HL-60/S4 (cell line): Measurements from ENCODE around the gene RRAS2.
"Not testable (repeated sequence)": the region's sequence is repeated elsewhere in the genome, so short reads cannot be mapped to it uniquely, and the experiment has no call there.

Experiments used
- in situ Hi-C: fragments of 300-500 bp; cut with MboI; formaldehyde crosslinking; loops from 2 replicates; pipeline ENCODE4 v1.14.3; 2022; ENCODE audit warnings: low sequenced_read_pairs

RRAS2 gene

DNA sequence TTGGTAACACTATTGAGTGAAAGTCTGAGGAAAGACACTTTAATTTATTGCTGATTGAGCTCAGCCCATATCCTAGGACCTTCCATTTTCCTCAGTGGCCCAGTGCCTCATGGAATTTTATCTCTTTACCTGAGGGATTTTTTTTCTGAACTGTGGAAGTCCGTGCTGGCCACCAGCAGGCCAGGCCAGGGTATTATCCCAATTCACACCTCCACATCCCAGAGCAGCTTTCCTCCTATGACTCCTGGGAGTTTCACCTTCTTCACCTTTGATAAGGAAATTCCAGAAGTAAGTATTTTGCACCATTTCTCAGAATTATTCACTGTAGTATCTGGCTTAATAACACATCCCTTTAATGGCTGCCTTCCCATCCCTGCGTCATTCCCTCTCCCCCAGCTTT, 13.0 kb upstream of the RRAS2 start:
- in situ Hi-C loops = no loop called here

GRCh38 chr11:14371249-14371648, 12.3 kb upstream of the RRAS2 start:
- in situ Hi-C loops = no loop called here

DNA sequence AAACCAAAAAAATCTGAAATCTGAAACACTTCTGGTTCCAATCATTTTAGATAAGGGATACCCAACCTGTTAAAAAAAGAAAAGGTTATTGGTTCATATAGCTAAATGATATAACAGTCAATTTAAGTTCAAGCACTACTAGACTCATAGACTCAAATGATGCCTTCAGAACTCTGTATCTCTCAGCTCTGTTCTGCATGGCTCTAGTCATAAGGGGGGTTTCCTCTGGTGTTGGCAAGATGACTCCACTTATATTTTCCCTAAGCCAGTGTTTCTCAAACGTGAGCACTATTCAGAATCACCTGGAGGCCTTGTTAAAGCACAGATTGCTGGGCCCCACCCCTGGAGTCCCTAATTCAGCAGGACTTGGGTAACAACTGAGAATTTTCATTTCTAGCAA, 11.5 kb upstream of the RRAS2 start:
- in situ Hi-C loops = no loop called here

DNA sequence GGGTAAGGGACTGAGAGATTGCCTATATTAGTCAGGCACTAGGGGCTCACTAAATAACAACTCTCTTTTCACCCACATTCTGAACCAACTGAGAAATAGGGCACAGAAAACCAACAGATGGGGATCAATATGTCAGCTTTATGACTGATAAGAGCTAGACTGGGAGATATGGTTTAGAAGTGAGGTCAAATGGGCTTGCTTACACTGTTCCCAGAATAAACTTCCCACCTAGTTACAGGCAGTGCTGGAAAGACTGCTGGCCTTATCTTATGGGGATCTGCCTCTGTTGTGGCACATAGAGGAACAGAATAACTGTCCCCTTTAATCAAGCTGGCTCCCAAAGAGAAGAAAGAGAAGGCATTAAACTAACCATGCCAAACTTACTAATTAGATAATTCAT, 10.6 kb upstream of the RRAS2 start:
- in situ Hi-C loops = no loop called here

DNA sequence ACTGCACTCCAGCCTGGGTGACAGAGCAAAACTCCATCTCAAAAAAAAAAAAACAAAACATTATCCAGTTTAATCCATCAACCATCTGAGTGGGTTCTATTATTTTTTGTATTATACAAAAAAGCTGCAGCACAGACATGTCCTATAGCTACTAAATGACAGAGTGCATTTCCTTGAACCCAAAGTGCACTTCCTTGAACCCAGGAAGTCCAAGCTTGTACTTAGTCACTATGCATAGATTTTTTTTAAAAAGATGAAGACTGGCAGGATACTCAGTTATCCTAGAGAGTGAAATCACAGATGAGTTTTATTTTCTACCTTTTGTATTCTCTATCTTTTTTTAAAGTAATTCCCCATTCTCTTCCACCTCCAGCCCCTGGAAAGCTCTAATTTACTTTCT, 8.0 kb upstream of the RRAS2 start:
- in situ Hi-C loops = no loop called here

DNA sequence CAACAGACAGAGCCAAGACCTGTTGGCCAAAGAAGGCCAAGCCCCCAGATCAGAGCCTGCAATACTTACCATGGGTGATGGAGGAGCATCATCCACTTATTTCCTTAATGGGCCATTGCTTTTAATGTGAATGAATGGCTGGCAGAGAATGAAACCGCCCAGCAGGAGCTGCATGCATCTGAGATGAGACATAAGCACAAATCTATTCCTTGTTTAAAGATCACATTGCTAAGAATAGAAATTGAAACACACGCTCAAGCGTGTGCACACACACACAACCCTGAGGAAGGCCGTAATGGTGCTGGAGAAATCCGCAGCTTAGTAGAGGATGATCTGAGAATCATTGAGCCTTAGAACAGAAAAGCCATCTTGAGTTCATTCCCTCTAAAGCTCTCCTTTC, 5.3 kb upstream of the RRAS2 start:
- in situ Hi-C loops = no loop called here

DNA sequence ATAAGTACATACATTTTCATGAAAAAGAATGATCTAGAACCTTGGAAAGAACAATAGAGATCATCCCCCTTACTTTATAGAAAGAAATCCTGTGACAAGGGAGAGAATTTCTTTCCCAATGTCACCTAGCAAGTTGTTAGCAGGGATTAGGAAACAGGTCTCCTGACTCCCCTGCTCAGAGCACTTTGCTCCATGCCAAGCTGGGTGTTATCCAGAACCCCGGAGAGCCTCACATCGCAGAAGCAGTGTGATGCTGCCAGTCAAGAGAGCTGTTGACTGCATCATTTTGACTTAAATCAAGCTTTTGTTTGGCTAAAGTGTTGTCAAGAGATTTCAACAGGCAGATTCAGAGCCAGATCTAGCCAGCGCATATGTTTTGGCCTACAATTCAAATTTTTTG, 3.6 kb upstream of the RRAS2 start:
- in situ Hi-C loops = no loop called here

- in situ Hi-C loops = no loop called here
Measured at GRCh38 chr11:14361951-14362350, 3.0 kb upstream of the RRAS2 start.

- in situ Hi-C loops = no loop called here
Measured at GRCh38 chr11:14360976-14361375, 2.0 kb upstream of the RRAS2 start.

GRCh38 chr11:14359501-14360031, 583 bp upstream of the RRAS2 start:
- in situ Hi-C loops = no loop called here

DNA sequence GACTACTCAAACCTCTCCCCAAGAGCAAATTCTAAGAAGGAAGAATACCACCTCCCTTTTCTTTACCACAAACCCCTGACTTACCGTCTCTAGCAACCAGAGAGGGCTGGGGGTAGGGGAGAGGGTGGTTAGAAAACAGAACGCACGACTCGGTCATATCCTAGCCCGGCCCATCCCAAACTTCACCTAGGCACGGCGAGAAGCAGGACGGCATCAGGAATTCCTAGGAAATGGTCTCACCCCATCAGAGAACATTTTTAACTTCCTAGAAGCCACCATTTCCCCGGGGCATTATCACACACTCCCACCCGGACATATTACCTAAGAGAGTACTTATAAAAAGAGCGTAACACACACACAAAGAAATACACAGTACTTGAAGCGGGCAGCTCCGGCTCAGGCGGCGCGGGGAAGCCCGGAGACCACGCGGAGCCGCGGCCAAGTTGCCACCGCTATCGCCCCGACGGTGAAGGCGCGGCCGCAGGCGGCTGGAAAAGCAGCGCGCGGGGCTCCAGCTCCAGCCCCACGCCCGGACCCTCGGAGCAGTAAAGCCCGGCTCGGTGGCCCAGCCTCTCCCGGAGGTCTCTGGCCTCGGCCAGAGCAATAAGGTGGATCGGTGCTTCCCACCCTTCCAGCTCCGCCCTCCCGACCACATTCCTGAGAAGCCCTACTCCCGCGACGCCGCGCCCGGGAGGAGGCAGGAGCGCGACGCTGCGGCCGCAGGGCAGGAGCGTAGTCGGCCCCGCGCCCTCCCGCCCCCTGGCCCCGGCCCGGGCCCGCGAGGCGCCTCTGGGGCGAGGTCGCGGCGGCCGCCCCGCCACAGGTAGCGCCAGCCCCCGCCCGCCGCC, 878 bp downstream of the RRAS2 start:
- in situ Hi-C loops = no loop called here

DNA sequence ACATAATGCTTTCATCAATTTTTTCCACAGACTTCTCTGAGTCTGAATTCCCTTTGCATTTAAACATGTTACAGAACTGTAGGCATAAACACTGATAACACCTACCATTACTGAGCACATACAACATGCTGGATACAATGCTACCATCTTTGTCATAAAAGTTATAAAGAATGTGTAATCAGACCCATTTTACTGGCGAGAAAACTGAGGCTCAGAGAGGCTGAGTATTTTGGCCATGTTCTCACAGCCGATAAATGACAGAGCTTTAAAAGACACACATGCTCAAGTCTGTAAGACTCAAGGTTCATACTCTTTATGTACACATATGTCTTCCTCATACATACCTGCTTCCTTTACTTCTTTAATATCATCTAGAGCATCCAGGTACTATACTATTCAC, 2.6 kb downstream of the RRAS2 start:
- in situ Hi-C loops = no loop called here

- in situ Hi-C loops = not testable (repeated sequence)
Measured at GRCh38 chr11:14354604-14355003, 4.4 kb downstream of the RRAS2 start.

DNA sequence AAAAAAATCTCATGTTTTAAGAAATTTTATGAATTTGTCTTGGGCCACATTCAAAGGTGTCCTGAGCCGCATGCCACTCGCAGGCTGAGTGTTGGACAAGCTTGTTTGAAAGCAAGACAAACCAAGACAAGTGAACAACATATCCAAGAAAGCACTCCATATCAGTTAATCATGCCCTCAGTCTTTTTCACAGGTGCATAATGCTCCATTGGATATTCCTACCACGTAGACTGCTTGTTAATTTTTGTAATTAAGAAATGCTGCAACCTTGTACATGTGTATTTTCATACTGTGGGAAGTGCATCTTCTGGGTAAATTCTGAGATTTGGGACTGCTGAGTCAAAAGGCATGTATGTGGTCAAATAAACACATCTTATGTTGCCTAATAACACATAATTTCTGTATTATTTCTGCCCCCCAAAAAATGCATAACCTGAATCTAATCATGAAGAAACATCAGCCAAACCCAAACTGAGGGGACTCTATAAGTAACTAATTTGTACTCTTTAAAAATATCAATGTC, 8.2 kb downstream of the RRAS2 start:
- in situ Hi-C loops = no loop called here

DNA sequence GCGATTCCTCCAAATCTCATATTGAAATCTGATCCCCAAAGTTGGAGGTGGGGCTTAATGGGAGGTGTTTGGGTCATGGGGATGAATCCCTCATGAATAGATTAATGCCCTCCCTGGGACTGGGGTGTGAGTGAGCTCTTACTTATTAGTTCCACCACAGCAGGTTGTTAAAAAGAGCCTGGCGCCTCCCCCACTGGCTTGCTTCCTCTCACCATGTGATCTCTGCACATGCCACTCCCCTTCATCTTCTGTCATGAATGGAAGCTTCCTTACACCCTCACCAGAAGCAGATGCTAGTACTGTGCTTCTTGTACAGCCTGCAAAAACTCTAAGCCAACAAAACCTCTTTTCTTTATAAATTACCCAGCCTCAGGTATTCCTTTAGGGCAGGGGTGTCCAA, 8.8 kb downstream of the RRAS2 start:
- in situ Hi-C loops = no loop called here

GRCh38 chr11:14347991-14348390, 11.0 kb downstream of the RRAS2 start:
- in situ Hi-C loops = no loop called here

GRCh38 chr11:14347494-14347893, 11.5 kb downstream of the RRAS2 start:
- in situ Hi-C loops = no loop called here

- in situ Hi-C loops = no loop called here
Measured at GRCh38 chr11:14346303-14346955, 12.6 kb downstream of the RRAS2 start.

DNA sequence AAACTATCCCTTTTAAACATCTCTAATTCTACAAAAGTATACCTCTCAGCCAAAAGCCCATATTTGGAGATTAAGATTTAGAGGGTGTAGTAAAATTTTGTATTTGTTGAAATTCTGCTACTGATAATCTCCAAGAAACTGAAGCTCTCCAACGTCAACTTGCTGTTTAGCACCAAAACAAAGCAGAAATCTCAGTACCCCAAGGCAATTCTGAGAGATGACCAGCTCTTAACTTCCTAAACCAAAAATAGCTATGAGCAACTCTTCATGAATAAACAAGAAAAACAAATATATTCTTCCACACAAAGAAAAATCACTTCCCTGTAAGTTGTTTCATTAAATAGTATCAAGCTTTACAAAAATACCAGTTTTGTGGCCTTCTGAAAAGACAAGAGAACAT, 13.3 kb downstream of the RRAS2 start:
- in situ Hi-C loops = no loop called here

- in situ Hi-C loops = not testable (repeated sequence)
Measured at GRCh38 chr11:14345016-14345415, 14.0 kb downstream of the RRAS2 start.

- in situ Hi-C loops = no loop called here
Measured at GRCh38 chr11:14342906-14343305, 16.1 kb downstream of the RRAS2 start.

DNA sequence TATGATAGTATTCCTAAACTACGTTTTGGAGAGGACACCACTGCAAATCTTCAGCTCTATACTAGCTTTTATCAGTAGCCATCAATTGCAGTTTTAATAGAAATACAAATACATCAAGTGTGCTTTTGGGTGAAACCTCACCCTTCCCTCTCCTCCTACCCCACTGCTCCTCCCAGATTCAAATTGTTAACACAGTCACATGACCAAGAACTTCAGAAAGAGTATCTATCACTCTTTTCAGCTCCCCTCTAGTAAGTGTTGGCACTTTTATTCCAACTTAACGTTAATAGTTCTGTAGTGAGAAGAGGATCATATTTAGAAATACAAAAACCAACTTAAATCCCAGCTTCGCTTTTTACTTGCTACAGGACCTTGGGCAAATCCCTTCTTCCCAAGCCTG, 17.0 kb downstream of the RRAS2 start:
- in situ Hi-C loops = no loop called here
